NCI-H510A treated with DMSO at 0.1 percent for 48 hours (cell line): Measurements from ENCODE around the gene RNF17.
"Not testable (repeated sequence)": the region's sequence is repeated elsewhere in the genome, so short reads cannot be mapped to it uniquely, and the experiment has no call there.

ENCODE experiments used
- DNase-seq: peaks from one replicate; lab custom pipeline; 2025; lab: John Stamatoyannopoulos, UW

Gene RNF17

DNA sequence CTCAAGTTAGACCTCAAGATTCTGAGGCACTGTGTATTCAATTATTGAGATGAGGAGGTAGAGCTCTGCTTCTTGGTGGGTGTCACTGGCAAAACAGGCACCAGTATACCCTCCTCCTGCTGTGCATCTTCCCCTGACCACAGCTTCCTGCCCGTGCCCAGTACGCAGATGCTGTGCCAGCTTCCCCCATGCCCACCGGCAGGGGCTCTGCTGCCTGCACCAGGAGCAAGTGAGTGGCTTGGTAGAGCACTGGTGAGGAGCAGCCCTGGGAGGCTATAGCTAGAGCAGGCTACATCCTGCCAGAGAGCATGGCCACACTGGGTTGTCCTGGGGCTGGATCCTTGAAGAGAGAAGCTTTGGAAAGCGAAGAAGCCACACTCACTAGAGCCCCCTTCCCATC is 21.0 kb upstream of the RNF17 start:
- DNase-seq = no peak

DNA sequence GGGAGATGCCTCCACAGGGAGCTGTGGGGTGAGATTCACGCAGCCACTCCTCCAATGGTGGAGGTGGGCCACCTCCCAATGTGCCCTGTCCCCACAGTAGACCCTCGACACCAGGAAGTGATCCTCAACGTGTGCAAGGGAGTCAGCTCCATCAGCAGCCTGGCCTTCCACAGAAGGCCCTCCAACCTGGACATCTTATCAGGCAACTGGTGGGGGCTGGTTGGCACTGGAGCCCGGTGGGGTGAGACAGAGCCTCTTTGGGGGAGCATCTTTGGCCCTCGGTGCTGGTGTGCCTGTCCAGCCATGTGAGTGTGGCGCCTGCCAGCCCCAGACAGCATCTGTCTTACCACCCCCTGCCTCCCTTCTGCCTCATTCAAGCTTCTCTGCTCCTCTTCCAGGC is 19.7 kb upstream of the RNF17 start:
- DNase-seq = no peak

DNA sequence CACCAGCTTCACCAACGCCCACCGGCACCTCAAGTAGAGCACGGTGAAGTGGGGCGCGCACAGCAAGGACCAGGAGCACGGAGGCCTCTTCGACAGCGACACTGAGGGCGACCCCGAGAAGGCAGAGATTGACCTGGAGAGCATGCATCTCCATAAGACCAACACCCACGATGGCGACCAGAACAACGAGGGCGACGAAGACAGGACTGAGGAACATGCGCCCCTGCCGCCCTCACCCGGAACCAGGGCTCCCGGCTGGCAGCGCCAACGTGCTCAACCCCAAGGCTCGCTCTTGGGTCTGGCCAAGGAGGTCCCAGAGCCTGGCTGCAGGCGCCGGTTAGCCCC is 18.5 kb upstream of the RNF17 start:
- DNase-seq = no peak

DNA sequence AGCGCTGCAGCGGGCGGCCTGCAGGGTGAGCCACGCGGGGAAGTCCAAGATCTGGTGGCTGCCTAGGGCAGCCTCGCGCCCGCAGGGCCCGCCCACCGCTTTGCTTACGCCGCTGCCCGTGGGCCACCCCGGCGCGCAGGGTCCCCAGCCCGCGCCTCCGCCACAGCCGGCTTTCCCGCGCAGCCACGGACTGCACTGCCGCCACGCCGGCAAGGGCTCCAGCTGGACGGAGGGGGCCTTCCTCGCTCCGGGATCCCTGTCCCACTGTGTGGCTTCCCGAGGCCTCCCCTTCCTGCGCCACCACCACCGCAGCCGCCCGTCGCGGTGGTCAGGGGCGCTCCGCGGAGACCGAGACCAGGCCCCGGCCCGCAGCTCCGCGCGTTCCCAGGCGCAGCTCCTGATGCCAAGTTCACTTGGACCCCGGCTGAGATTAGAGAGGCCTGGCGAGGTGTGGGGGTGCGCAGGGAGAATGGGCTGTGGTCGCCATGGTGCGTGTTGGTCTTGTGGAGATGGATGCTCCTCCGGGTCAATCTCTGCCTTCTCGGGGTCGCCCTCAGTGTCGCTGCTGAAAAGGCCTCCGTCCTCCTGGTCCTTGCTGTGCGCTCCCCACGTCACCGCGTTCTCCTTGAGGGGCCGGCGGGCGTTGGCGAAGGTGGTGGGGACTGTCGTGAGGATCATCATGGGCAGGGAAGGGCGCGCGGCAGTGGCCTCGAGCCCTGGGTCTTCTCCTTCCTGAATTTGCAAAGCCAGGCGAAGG is 17.9 kb upstream of the RNF17 start:
- DNase-seq = no peak

DNA sequence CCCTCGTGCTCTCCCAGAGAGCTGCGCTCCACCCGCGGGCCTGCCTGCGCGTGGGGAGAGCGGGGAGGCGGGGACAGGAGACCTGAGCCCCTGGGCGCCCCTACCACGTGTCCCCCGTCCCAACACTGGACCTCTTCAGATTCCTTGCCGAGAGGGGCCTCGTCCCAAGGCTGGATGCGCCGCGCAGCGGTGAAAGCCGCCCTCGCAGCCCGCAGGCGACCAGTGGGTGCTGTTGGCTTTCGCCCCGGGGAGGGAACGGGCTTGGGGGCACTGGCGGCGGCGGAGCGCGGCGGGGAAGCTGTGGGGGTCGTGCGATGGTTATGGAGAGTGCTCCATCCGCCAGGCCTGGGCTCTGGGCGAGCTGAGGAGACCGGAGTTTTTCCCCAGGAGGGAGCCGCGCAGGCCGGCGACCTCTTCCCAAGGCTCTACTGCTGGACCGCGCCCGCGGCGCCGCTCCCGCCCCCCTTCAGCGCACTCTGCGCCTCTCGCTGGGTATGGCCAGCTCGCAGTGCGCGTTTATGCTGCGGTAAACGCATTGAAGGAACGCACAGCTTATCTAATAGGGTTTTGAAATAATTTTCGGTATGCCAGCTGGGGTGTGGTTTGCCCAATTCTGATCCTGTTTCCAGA is 17.2 kb upstream of the RNF17 start:
- DNase-seq = no peak

DNA sequence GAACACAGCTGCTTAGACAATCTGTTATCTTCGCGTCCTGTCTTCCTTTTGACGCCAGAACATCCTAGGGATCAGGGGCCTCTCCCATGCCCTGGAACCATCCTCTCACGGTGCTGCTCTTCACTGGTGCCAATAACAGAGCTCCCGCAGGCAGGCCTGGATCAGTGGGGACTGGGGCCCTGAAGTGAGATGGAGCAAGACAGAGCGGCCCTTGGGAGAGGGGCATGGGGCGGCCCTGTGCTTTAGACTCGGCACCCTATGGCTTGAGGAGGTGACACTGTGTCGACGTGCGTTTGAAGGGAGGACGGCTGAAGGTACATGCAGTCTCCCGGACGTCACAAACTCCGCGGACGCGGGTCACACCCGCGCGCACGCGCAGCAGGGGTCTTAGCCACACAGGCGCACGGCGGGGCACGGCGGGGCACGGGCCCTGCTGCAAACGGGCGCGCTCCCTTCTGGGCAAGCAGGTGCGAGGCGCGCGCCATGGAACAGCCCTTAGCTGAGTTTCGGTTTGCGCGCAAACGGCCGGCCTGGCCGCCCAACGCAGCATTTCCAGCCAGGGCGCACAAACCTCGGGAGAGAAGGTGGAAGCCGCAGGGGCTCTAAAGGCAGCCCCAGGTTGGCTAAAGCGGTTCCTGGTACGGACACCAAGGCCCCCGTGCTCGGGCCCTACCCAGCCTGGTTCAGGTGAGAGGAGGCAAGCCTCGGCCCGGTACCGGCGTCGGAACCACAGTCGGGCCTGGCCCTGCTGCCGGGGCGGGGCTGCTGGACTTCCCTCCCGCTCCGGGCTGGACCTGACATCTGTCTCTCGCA is 16.5 kb upstream of the RNF17 start:
- DNase-seq = peak; percentile 36

DNA sequence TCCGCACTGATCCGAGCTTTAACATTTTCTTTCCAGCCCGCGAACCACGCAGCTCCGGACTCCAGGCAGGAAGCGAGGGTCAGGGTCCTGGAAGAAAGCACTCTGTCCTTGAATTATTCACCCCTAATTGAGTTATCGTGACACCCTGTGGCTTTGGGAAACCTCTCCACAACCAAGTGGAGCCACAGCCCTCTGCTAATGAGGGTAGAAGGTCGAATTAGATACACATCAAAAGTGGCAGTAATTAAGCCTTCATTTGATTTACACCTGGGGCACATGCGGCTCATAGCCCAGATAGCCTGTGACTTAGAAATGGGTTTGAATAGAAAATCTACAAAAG is 15.9 kb upstream of the RNF17 start:
- DNase-seq = no peak

DNA sequence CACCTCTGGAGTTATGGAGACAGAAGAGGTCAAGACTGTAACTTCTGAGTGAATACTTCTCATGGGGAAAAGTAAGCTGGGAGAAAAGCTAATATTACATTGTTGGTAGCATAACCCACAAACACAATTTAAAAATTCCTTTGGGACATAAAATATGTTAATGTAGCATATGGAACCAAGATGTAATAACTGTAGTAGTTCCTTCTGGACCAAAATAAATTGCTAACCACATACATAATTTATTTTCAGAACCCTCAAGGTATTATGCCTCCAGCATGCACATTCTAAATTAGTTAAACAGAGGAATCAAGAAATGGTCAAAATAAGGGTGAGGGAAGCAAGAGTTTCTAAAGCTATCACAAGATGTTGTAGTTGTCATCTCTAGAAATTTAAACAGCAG is 4.8 kb upstream of the RNF17 start:
- no peak for DNase-seq

DNA sequence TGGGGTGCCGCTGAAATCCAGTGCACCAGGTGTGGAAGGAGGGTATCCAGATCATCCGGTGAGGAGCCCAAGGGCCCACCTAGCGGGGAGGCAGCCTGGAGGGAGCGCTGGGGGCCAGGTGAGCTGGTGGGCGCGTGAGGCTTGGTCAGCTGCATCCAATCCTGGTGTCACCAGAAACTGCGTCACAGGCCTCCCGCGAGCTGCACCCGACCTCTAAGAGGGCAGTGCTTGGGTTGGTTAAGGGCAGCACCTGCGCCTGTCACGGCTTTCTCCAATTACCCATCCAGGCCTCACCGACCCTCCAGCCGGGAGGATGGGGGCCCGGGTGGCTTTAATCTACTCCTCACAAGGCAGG is 284 bp downstream of the RNF17 start:
- no peak for DNase-seq

DNA sequence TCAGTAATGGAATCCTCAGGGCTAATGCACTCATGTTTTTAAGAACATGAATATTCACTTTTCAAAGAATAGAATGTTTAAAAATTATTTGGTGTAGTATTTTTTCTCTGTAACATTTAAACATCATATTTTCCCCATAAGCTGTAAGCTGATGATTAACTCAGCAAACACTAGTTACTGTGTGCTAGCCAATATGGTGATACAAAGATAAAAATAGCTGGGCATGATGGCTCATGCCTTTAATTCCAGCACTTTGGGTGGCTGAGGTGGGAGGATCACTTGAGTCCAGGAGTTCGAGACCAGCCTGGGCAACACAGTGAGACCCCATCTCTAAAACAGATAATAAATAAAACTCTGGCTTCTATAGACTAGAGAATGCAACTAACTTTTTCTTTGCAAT is 13.2 kb downstream of the RNF17 start:
- no peak for DNase-seq

DNA sequence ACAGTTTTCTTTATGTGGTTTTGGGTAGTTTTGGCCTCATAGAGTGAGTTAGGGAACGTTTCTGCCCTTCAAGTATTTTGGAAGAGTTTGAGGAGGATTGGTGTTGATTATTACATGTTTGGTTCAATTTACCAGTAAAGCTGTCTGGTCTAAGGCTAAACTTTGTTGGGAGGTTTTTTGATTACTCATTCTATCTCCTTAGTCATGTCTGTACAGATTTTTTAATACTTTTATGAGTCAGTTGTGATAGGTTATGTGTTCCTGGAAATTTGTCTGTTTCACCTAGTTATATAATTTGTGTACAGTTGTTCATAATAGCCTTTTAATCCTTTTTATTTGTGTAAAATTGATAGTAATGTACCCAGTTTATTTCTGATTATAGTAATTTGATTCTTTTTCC is 20.4 kb downstream of the RNF17 start:
- DNase-seq = no peak

DNA sequence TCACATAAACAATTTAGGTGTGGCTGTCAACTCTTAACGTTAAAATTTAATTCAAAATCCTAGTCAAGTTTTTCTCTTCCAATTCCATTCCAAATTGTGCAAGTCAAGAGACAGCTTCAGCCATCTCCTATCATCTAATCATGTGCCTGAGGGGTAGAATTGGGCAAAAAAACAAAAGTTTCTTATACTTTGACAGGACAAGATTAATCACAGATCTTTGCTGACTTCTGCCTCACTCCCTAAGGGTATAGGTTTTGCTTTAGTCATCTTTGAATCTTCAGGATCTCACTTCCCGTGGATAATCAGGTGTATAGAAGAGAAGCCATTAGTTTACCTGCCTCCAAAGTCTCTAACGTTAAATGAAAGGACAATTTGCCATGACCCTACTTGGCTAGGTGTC is 24.6 kb downstream of the RNF17 start:
- no peak for DNase-seq

DNA sequence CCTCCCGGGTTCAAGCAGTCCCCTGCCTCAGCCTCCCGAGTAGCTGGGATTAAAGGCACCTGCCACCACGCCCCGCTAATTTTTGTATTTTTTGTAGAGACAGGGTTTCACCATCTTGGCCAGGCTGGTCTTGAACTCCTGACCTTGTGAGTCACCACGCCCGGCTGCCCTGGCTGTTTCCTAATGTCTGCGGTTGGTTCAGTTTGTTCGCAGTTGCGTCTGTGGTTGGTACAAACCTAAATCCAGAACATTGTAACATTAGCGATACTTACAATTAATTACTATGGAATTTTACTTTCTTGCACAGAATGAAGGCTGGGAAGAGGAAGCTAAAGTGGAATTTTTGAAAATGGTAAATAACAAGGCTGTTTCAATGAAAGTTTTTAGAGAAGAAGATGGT is 38.1 kb downstream of the RNF17 start:
- no peak for DNase-seq

DNA sequence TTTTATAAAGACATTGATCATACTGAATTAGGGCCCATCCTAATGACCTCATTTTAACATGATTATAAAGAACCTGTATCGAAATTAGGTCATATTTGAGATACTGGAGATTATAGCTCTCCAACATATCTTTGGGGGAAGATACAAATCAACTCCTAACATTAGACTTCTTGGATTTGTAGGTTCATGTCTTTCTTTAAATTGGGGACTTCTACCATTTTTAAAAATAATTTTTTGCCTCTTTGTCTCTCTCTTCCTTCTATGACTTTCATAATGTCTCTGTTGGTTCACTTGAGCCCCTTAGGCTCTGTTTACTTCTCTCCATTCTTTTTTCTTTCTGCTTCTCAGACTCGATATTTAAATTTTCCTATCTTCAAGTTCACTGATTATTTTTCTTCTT is 57.2 kb downstream of the RNF17 start:
- DNase-seq = no peak

DNA sequence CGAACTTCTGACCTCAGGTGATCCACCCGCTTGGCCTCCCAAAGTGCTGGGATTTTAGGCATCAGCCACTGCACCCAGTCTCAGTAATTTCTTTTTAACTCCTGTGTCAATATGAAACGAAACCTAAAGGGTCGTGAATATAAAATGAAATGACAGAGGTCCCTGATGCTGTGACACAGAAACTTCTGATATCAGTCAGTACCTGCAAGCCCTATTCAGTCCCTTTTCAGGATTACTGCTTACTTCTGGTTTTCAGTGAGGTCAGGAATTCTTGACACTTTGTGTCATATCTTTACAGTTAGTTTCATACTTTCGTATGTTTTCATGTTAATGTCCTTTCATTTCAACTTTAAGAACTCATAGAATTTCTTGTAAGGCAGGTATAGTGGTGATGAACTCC is 58.7 kb downstream of the RNF17 start:
- no peak for DNase-seq

DNA sequence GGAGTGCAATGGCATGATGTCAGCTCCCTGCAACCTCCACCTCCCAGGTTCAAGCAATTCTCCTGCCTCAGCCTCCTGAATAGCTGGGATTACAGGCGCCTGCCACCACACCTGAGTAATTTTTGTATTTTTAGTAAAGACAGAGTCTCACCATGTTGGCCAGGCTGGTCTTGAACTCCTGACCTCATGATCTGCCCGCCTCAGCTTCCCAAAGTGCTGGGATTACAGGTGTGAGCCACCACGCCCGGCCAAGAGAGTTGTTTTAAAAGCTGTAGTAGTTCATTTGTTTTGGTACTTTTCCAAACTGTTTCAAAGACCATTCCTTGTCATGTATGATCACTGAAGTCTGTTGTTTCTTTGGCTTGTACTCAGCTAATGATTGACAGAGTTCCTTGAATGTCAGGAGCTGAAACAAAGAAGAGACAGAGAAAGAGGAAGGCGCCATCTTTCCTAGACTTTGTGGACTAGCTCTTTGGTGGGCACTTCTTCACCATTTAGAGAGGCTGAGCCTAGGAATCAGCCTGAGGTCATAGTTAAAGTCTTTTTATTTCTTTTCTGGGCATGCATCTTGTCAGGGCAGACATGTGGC is 59.2 kb downstream of the RNF17 start:
- DNase-seq = not testable (repeated sequence)

DNA sequence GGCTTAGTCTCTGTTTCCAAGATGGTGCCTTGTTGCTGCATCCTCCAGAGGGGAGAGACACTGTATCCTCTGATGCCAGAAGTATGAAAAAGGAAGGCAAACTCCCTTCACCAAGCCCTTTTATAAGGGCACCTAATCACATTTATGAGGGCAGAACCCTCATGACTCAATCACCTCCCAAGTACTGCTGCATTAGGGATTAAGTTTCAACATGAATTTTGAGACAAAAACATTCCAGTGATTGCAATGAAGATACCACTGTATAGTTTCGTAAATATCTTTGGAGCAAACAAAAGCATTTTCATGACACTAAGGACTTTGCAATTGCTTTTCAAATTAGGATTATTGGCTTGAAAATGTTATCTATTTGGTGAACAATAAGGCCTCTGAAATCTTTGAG is 63.8 kb downstream of the RNF17 start:
- DNase-seq = no peak

DNA sequence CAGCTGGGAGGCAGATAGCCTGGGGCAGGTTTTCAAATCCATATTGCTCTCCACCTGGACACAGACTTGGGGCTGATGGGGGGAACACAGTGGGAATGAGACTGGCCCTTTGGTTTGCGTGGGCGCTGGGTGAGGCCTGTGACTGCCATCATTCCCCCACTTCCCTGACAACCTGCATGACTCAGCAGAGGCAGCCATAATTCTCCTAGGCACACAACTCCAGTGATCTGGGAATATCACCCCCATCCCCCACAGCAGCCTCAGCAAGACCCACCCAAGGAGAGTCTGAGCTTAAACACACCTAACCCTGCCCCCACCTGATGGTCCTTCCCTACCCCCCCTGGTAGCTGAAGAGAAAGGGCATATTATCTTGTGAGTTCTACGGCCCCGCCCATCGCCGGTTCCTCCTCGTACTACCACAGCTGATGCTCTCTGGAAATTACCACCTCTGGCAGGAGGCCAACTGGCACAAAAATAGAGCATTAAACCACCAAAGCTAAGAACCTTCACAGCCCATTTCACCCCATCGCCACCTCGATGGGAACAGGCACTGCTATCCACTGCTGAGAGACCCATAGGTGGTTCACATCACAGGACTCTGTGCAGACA is 71.0 kb downstream of the RNF17 start:
- DNase-seq = no peak

DNA sequence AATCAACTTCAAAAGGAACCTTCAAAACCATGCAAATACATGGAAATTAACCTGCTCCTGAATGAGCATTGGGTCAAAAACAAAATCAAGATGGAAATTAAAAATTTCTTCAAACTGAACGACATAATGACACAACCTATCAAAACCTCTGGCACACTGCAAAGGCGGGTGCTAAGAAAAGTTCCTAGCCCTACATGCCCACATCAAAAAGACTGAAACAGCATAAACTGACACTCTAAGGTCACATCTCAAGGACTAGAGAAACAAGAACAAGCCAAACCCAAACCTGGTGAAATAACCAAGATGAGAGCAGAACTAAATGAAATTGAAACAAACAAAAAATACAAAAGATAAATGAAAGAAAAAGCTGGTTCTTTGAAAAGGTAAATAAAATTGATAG is 73.6 kb downstream of the RNF17 start:
- DNase-seq = not testable (repeated sequence)

DNA sequence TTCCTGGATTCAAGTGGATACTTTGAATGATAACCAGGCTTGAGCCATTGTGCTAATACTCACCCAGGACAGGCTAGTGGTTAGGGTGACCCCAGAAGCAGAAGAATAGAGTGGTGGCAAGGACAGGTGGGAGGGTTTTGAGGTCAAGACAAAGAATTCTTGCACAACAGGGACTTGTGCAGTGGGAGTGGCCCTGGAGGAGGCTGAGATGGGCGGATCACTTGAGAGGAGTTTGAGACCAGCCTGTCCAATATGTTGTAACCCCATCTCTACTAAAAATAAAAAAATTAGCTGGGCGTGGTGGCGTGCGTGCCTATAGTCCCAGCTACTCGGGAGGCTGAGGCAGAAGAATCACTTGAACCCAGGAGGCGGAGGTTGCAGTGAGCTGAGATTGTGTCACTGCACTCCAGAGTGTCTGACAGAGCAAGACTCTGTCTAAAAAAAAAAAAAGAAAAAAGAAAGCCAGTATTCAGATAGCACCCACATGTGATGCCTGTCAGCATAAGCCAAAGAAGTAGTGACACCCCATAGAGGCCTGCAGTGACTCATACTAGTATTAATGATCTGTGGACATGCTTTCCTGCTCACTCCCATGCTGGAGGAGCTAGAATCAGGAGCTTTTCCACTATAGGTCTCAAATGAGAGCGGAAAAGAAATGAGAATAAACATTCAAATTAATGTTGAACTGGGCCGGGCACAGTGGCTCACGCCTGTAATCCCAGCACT is 78.7 kb downstream of the RNF17 start:
- no peak for DNase-seq

DNA sequence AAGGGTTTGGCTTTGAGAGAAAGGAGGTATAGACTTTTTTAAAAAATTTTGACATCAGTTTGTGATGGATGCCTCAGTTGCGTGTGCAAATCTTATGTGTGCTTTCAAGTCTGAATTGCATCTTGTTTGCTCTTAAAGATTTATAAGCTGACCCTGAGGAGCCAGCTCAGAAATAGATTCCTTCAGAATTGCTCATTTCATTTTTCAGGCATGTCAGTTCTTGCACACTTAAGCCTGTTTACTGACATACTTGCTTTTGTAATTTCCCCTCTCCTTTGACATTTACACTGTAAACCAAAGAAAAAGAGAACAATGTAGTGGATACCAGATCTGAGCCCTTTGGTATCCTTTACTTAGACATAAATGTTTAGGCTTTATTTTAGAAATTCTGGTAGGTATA is 87.6 kb downstream of the RNF17 start:
- no peak for DNase-seq

DNA sequence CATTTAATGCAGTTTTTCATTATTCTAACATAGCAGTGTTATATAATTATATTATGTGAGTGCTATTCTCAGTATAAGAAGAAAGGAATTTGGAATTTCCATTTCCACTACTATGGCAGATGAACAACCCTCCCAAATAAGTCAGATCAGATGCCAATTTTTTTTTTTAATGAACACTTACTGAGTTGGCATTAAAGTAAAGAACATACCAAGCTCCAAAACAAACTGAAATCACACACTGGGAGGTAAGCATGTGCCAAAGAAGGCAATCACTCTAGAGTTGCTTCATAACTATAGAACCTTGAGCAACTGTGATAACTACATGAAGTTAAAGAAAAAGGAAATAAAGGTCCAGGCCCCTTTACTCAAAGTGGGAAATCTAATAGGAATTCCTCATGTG is 90.3 kb downstream of the RNF17 start:
- no peak for DNase-seq
